Limb (tissue), 2 donors: ENCODE results near the gene PRRT1.
A peak's percentile ranks its signal among the peaks of the same experiment; 100 is the strongest.
"Not testable (repeated sequence)": the region's sequence is repeated elsewhere in the genome, so short reads cannot be mapped to it uniquely, and the experiment has no call there.

Experiments
- DNase-seq, 2 donors: peaks; one replicate each; pipeline ENCODE4 v3.0.0-alpha.2; 2016; ENCODE audit errors: extremely low spot score in 2 of 2

Gene PRRT1

GRCh38 chr6:32126880-32127279 is 24.9 kb downstream of the PRRT1 start:
- no peak for DNase-seq

- no peak for DNase-seq
These were observed 28.1 kb downstream of the PRRT1 start for GRCh38 chr6:32123681-32124080.

DNA sequence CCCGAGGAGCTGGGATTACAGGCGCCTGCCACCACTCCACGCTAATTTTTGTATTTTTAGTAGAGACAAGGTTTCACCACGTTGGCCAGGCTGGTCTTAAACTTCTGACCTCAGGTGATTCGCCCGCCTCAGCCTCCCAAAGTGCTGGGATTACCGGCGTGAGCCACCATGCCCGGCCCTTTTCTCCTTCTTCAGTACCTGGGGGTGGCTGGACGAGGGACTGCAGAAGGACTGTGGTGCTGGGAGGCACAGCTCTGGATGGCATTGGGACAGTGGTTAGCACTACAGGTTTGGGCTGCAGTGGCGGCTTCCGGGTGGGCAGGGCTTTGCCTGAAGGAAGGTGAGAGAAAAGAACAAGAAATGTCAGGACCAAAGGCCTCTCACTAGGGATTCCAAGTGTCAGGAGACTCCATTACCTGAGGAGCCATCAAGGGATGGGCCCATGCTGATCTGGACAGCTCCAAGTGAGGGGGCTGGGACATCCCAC is 31.1 kb downstream of the PRRT1 start:
- DNase-seq: no peak

DNA sequence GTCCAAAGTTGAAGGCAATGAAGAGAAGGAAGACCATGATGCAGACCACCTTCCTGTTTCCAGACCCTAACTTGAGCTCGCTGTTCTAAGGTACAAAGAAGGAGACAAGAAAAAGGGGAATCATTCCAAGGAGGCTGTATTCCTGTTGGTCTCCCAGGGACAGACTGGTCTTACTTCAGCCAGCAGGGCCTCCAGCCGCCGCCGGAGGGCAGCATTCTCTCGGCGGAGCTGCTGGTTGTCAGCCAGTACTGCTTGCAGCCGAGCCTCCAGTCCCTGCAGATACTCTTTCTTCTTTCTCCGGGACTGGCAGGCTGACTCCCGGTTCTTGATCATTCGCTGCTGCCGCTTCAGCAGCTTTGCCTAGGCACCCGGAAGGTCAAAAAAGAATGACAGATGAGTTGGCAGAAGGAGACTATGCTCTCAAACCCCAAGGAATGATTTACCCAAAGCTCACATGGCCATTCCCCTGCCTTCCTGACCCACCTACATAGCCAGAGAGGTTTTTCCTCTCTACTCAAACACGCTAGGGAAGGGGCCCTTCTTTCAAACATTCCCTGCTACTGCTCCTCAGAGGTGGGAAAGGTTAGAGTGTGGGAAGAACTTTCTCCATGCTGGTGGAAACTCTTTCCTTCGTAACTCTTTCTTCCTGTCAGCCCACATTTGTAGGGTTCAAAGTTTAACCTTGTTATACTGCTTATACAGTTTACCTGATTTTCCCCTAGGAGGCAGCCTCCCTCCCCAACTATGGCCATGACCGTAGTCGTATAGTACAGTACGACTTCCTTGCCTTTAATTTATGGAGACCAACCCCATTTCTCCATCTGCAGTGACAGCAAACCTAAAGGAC is 32.7 kb downstream of the PRRT1 start:
- peak; percentile 89 to 90 for DNase-seq

DNA sequence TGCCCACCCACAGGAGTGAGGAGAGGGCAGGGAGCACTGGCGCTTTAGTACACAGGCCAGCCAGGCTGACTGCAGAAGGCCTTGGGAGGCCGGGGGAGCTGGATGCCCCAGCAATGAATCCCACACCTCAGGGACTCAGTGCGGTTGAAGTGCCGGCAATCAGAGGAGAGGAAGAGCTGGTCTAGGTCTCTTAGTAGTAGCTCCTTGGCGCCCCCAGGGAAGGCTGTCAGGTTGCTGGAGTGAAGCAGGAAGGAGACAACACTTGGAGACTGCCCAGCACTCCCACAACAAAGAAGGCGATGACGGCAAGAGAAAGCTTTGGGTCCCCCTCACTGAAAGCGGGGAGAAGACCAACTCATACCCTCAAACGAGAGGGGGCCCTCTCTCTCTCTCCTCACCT is 34.3 kb downstream of the PRRT1 start:
- no peak for DNase-seq

DNA sequence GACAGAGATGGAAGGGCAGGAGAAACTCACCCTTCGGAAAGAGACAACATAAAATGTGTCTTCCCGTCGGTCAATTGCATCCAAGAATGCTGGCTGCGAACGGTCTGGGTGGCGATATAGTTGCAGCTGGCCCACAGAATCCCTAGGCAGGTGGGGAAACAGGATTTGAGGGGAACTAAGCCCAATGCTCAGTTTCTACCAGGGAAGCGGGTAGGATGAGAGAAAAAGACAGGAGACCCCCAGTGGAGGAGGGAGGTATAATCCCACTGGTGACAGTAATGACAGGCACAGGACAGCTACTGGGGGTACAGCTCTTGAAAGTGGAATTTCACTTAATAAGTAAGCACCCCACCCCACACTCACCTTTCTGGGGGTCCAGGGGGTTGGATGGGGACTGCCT is 35.1 kb downstream of the PRRT1 start:
- no peak for DNase-seq

- DNase-seq: no peak
These were observed 36.1 kb downstream of the PRRT1 start for GRCh38 chr6:32115623-32116022.

- no peak for DNase-seq
These were observed 36.9 kb downstream of the PRRT1 start for GRCh38 chr6:32114796-32115195.

DNA sequence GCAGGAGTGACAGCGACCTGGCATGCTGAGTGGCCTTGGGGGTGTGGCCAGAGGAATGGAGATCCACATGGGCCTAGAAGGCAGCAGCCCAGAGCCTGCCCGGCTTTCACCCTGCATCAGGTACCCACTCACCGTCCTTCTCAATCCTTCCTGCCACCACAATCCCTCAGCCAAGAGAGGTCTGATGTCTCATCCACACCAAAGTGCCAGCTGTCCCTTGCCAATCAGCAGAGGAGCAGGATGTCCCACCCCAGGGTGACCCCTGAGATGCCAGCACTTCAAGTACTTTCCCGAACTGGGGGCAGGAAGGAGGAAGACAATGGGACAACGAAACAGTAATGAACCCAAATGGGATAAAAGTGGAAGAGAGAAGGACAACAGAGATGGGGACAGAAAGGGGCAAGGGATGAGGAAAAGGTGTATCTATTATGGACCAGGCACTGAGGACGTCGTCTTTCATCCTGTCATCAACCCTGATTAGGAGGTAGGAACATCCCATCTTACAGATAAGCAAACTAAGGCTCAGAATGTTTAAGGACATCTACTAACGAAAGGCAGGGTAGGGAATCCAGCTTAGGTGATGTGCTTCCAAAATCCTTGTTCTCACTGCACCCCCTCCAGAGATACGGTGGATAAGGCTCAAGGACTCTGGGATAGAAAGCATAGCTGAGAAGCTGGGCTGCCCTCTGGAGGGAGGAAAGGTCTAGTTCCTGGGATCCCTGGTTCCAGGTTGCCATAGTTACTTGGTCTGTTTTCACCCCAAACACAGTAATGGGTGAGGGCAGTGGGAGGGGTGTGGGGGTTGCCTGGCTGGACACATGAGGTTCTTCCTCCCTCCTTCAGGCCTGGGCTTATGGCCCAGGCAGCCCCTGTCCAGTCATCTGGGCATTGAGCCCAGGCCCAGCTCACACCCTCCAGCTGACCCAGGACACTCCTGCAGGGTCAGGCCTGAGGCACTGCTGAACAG is 38.1 kb downstream of the PRRT1 start:
- DNase-seq: peak; percentile 63 to 81

GRCh38 chr6:32112431-32112980 is 39.2 kb downstream of the PRRT1 start:
- peak; percentile 77 to 83 for DNase-seq

DNA sequence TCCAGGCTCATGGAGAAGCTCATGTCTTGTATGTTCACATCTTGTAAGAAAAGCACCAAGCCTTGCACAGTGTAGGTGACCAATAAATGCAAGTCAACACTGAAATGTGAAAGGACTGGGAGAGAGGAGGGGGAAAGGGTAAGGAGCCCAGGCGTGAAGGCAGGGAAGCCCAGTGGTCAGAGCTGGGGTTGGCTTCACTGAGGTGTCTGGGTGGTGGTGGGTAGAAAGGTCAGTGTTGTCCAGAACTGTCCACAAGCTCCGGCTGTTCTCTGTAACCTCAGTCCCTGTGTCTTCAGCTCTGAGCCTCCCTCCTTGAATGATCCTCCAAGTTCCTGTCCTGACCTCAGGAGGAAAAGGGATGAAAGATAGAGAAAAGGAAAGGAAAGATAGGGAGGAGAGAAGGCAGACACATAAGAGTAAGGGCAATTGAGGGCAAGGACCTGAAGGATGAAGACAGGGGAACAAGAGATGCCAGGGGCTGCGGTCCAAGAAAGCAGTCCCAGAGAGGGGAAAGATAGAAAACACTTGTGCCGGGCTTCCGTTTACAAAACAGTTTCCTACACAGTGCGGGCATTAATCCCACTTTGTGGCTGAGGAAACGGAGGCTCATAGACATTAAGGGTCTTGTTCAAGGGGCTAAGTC is 40.2 kb downstream of the PRRT1 start:
- DNase-seq: no peak

DNA sequence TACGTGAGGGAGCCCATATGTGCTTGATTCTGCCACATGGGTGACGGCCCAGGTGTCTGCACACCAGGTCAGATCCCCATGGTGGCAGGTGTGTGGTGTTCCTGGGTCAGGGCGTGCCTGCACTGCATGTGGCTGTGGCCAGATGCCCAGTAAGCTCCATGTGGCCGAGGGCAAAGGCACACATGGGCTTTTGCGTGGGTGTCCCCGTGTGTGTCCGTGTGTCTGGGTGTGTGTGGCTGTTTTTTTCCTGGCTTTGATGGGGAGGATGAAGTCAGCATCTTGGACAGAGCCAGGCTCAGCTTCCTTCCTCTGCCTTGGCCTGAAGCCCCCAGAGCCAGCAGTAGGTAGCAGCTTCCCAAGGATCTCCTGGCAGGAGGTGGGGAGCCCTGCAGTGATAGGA is 41.1 kb downstream of the PRRT1 start:
- DNase-seq: no peak

DNA sequence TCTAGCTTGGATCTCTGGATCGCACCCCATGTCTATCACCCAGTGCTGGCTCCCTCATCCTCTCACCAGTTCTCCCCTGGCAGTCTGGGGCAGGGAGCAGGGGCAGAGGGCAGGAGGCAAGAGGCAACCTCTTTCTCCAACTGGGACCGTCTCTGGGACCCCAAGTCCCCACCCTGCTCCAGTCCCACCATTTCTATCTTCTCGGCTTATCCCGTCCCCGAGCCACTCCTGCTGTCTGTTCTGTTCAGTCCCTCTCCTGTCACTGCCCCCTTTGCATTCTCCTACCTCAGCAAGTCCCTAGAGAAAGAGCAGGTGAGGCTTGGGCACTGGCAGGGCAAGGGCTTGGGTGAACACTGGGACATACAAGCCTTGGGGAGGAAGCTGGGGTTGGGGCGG is 42.0 kb downstream of the PRRT1 start:
- DNase-seq: no peak

GRCh38 chr6:32109114-32109764 is 42.5 kb downstream of the PRRT1 start, which contains the start of gene TNXB:
Gene TNXB (minus strand): TSS chr6:32109338. CDS start chr6:32098198, 11,140 bp downstream.
- DNase-seq: no peak

- DNase-seq: no peak
These were observed 43.0 kb downstream of the PRRT1 start for GRCh38 chr6:32108727-32109113.

- DNase-seq: peak; percentile 80 to 84
These were observed 43.6 kb downstream of the PRRT1 start for GRCh38 chr6:32108094-32108627.

- no peak for DNase-seq
These were observed 44.3 kb downstream of the PRRT1 start for GRCh38 chr6:32107406-32107805.

- DNase-seq: no peak
These were observed 46.3 kb downstream of the PRRT1 start for GRCh38 chr6:32105433-32105832.

- DNase-seq: no peak
These were observed 49.5 kb downstream of the PRRT1 start for GRCh38 chr6:32102255-32102654.

GRCh38 chr6:32100251-32100650 is 51.5 kb downstream of the PRRT1 start:
- not testable (repeated sequence) for DNase-seq
